Neural progenitor cell (in vitro differentiated cells): Measurements from ENCODE around the gene CACNA1D. TPM values are rescaled to one million over a fixed set of nuclear protein-coding genes. Genes with fewer than 3 reads are reported as not detected.

ENCODE experiments used
- DNase-seq: peaks from one replicate; pipeline ENCODE4 v3.0.0-alpha.2; 2016; ENCODE audit warnings: low spot score
- H2AFZ ChIP-seq: fragments of 200-600 bp; sonication (generic); replicated peaks from 2 replicates; pipeline ENCODE4 v1.6.1; 2016; ENCODE audit warnings: antibody characterized with exemption
- H3F3A ChIP-seq: fragments of 200-600 bp; sonication (generic); 2 replicates; pipeline ENCODE4 v1.6.1; 2016; ENCODE audit warnings: antibody characterized with exemption, low read depth
- H3K27ac ChIP-seq: fragments of 200-600 bp; sonication (generic); 2 replicates; pipeline ENCODE4 v1.5.1; 2016; ENCODE audit warnings: mild to moderate bottlenecking
- H3K27me3 ChIP-seq: fragments of 200-600 bp; sonication (generic); 2 replicates; pipeline ENCODE4 v1.6.1; 2016; ENCODE audit warnings: mild to moderate bottlenecking, moderate library complexity
- H3K36me3 ChIP-seq: fragments of 200-600 bp; sonication (generic); 2 replicates; pipeline ENCODE4 v1.5.1; 2016
- H3K4me1 ChIP-seq: fragments of 200-600 bp; sonication (generic); 2 replicates; pipeline ENCODE4 v1.6.1; 2016; ENCODE audit warnings: mixed run types
- H3K4me2 ChIP-seq: fragments of 200-600 bp; sonication (generic); 2 replicates; pipeline ENCODE4 v1.6.1; 2016
- H3K4me3 ChIP-seq: fragments of 200-600 bp; sonication (generic); 2 replicates; pipeline ENCODE4 v1.5.1; 2016
- H3K79me2 ChIP-seq: fragments of 200-600 bp; sonication (generic); 2 replicates; pipeline ENCODE4 v1.6.1; 2016; ENCODE audit warnings: low read depth
- H3K9ac ChIP-seq: fragments of 200-600 bp; sonication (generic); 2 replicates; pipeline ENCODE4 v1.6.1; 2016
- H3K9me3 ChIP-seq: fragments of 200-600 bp; sonication (generic); 2 replicates; pipeline ENCODE4 v1.5.1; 2016; ENCODE audit warnings: low read depth
- H4K20me1 ChIP-seq: fragments of 200-600 bp; sonication (generic); 2 replicates; pipeline ENCODE4 v1.6.1; 2016; ENCODE audit warnings: low read depth
- H3K27ac Mint-ChIP-seq: 3 replicates; pipeline ENCODE4 v1.8.0; 2021; ENCODE audit warnings: mixed read lengths
- H3K27me3 Mint-ChIP-seq: 2 replicates; pipeline ENCODE4 v1.8.0; 2022; ENCODE audit warnings: low read depth, mild to moderate bottlenecking, inconsistent platforms, moderate library complexity, mixed read lengths; ENCODE audit not compliant: insufficient read depth
- H3K36me3 Mint-ChIP-seq: 3 replicates; pipeline ENCODE4 v1.8.0; 2021; ENCODE audit warnings: mixed read lengths
- H3K4me1 Mint-ChIP-seq: 3 replicates; pipeline ENCODE4 v1.8.0; 2021; ENCODE audit warnings: mixed read lengths
- H3K4me3 Mint-ChIP-seq: 3 replicates; pipeline ENCODE4 v1.8.0; 2021; ENCODE audit warnings: mild to moderate bottlenecking, moderate library complexity, mixed read lengths
- H3K9me3 Mint-ChIP-seq: 3 replicates; pipeline ENCODE4 v1.8.0; 2020; ENCODE audit warnings: mixed read lengths
- CTCF ChIP-seq: fragments of 200-600 bp; sonication (generic); IDR thresholded peaks from 2 replicates; pipeline ENCODE4 v1.5.1; 2017; ENCODE audit warnings: antibody characterized with exemption, mild to moderate bottlenecking
- EZH2 ChIP-seq: fragments of 200-600 bp; sonication (generic); IDR thresholded peaks from 2 replicates; pipeline ENCODE4 v1.6.1; 2017; ENCODE audit warnings: antibody characterized with exemption, mild to moderate bottlenecking, moderate library complexity
- EZH2phosphoT487 ChIP-seq: fragments of 200-600 bp; sonication (generic); IDR thresholded peaks from 2 replicates; pipeline ENCODE4 v1.6.1; 2017; ENCODE audit warnings: antibody characterized with exemption
- total RNA-seq: library from RNA; depleted of rRNA; stranded (reverse); fragments of >200 nt; gene quantifications from 2 replicates; pipeline ENCODE4 v1.2.3, GENCODE V29; 2015; ENCODE audit warnings: low replicate concordance

The CACNA1D gene
- total RNA-seq, 1 donor from 2014 or later = 4.7 TPM

GRCh38 chr3:53778153-53778552 lies 283.7 kb downstream of the CACNA1D start:
- Mint-ChIP-seq H3K9me3 (no peaks in the 10 kb centered on the region), H3K36me3 (no peaks in the 10 kb centered on the region), H3K4me3 (no peak overlapping the region), H3K27me3 (peaks cover 2% of the 10 kb centered on the region), H3K4me1 (peaks cover 26% of the 10 kb centered on the region), H3K27ac (no peak overlapping the region)
- TF ChIP-seq EZH2 = no peak
- TF ChIP-seq EZH2phosphoT487 = no peak
- TF ChIP-seq CTCF = no peak
- Histone ChIP-seq H3K4me2 (no peak overlapping the region), H3K79me2 (no peaks in the 10 kb centered on the region), H3K4me3 (no peak overlapping the region), H2AFZ (no peak overlapping the region), H3K27me3 (no peaks in the 10 kb centered on the region), H3K9ac (no peak overlapping the region), H3K27ac (no peak overlapping the region), H3K36me3 (no peaks in the 10 kb centered on the region), H4K20me1 (no peaks in the 10 kb centered on the region), H3F3A (no peaks in the 10 kb centered on the region), H3K9me3 (no peaks in the 10 kb centered on the region), H3K4me1 (peaks cover 22% of the 10 kb centered on the region)
- no peak for DNase-seq

GRCh38 chr3:53780171-53780570 lies 285.8 kb downstream of the CACNA1D start:
- H3K27ac Mint-ChIP-seq = no peak overlapping the region
- peaks cover 13% of the 10 kb centered on the region for H3K4me1 Mint-ChIP-seq
- peaks cover 7% of the 10 kb centered on the region for H3K4me1 ChIP-seq
- no peak for TF ChIP-seq EZH2
- no peak for TF ChIP-seq EZH2phosphoT487
- TF ChIP-seq CTCF = no peak
- H3K79me2 ChIP-seq = no peaks in the 10 kb centered on the region
- H3K27me3 ChIP-seq = no peaks in the 10 kb centered on the region
- H4K20me1 ChIP-seq = no peaks in the 10 kb centered on the region
- no peak overlapping the region for H2AFZ ChIP-seq
- no peak overlapping the region for H3K4me2 ChIP-seq
- H3F3A ChIP-seq = no peaks in the 10 kb centered on the region
- H3K9me3 Mint-ChIP-seq = no peaks in the 10 kb centered on the region
- no peak overlapping the region for H3K9ac ChIP-seq
- DNase-seq = no peak
- H3K36me3 Mint-ChIP-seq = no peaks in the 10 kb centered on the region
- no peaks in the 10 kb centered on the region for H3K9me3 ChIP-seq
- H3K4me3 Mint-ChIP-seq = no peak overlapping the region
- H3K36me3 ChIP-seq = no peaks in the 10 kb centered on the region
- peaks cover 2% of the 10 kb centered on the region for H3K27me3 Mint-ChIP-seq
- H3K27ac ChIP-seq = no peak overlapping the region
- no peak overlapping the region for H3K4me3 ChIP-seq

GRCh38 chr3:53780806-53781205 lies 286.4 kb downstream of the CACNA1D start:
- H3K9me3 ChIP-seq = no peaks in the 10 kb centered on the region
- H3K27ac ChIP-seq = no peak overlapping the region
- no peaks in the 10 kb centered on the region for H3K36me3 ChIP-seq

More at GRCh38 chr3:53780806-53781205, 286.4 kb downstream of the CACNA1D start:
- H3K4me1 ChIP-seq = peaks cover 4% of the 10 kb centered on the region
- no peaks in the 10 kb centered on the region for H3F3A ChIP-seq
- Mint-ChIP-seq H3K4me1 (peaks cover 10% of the 10 kb centered on the region), H3K9me3 (no peaks in the 10 kb centered on the region), H3K36me3 (no peaks in the 10 kb centered on the region), H3K27ac (no peak overlapping the region), H3K4me3 (no peak overlapping the region), H3K27me3 (peaks cover 4% of the 10 kb centered on the region)
- no peak overlapping the region for H2AFZ ChIP-seq
- no peak overlapping the region for H3K4me3 ChIP-seq
- H3K4me2 ChIP-seq = no peak overlapping the region
- no peak for DNase-seq
- TF ChIP-seq EZH2phosphoT487 = no peak
- no peak for TF ChIP-seq EZH2
- no peak for TF ChIP-seq CTCF
- no peaks in the 10 kb centered on the region for H4K20me1 ChIP-seq
- no peak overlapping the region for H3K9ac ChIP-seq
- no peaks in the 10 kb centered on the region for H3K79me2 ChIP-seq
- H3K27me3 ChIP-seq = no peaks in the 10 kb centered on the region
